Stimulated activated CD8-positive, alpha-beta memory T cell treated with anti-CD3 and anti-CD28 coated beads, Interleukin-7, amount 100 ng/mL, for 48 hours (primary cell): ENCODE measurements around the gene NME1.

Source experiments
- DNase-seq, 2 donors: peaks; one replicate each; pipeline ENCODE4 v3.0.0-alpha.2; 2020; ENCODE audit warnings: low read depth in 1 of 2; ENCODE audit errors: extremely low read depth in 1 of 2

Gene NME1

GRCh38 chr17:51188271-51188833 lies 35.0 kb downstream of the NME1 start:
- no peak for DNase-seq

- DNase-seq: no peak
Measured at GRCh38 chr17:51189162-51189561, 35.8 kb downstream of the NME1 start.

- no peak for DNase-seq
Measured at GRCh38 chr17:51189628-51190027, 36.3 kb downstream of the NME1 start.

GRCh38 chr17:51191895-51192294 lies 38.5 kb downstream of the NME1 start:
- DNase-seq: no peak

DNA sequence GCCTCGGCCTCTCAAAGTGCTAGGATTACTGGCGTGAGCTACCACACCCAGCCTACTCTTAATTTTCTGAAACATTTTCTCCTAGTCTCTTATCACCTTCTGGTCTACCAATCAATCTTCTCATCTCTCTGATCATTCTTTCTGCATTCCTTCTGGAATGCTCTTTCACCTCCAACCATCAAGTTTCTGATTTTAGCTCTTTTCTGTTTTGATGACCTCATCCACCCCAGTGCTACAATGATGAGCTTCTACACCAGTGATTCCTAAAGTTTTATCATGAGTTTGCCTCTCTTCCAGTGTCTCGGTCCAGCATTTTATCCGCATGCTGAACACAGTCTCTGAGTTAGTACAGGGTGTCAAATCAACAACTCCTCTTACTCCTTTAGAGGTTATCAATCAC lies 44.4 kb downstream of the NME1 start:
- no peak for DNase-seq

- no peak for DNase-seq
Measured at GRCh38 chr17:51200295-51200694, 46.9 kb downstream of the NME1 start.

DNA sequence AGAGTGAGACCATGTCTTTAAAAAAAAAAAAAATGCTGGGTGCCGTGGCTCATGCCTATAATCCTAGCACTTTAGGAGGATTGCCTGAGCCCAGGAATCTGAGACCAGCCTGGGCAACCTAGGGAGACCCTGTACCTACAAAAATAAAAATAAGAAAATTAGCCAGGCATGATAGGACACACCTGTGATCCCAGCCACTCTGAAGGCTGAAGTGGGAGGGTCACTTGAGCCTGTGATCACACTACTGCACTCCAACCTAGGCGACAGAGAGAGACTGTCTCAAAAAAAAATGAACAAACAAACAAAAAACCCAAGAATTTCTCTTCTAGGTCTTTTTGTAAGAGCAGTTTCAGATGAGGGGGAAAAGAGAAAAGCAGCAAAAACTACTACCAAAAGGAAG lies 47.5 kb downstream of the NME1 start:
- no peak for DNase-seq

- no peak for DNase-seq
Measured at GRCh38 chr17:51203838-51204237, 50.5 kb downstream of the NME1 start.
